GM10266 (cell line): ENCODE measurements around the gene SART3.
A peak's percentile ranks its signal among the peaks of the same experiment; 100 is the strongest.

Source experiments
- DNase-seq: peaks from one replicate; pipeline ENCODE4 v3.0.0; 2012; ENCODE audit errors: extremely low spot score
- TF ChIP-seq, protein P1 (sequence below): IDR thresholded peaks from 2 replicates; pipeline ENCODE4 v1.5.1; 2012; ENCODE audit warnings: mild to moderate bottlenecking, low read depth; ENCODE audit not compliant: control insufficient read depth, insufficient read depth; ENCODE audit errors: missing control alignments

SART3 gene

DNA sequence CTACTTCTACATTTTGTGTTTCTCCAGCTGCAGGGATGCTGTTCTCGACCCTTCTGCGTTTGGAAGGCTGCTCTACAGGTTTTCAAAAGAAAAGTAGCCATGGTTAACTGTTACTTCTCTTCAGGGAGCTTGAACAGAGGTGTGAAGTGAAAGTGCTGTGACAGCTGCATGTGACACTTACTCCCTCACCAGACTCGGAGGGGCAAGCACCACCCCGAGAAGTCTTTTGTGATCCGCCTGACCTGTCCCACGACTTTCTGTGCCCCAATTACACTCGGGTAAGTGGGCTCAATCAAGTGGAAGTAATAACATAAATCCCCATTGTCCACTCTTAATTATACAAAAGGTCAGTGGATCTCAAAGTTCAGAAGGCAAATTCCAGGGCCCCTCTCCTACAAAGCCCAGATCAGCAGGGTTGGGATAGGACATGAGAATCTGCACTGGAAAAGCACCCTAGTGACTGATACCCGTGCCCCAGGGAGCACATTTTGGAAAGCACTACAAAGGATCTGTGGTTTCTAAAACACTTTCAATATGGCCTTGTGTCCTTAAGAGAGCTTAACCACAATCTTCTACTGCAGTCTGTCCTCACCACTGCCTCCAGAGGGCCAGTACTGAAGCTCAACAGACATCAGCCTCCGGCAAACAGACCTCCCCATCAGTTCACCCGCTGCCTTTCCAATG is 34.3 kb downstream of the SART3 start:
- DNase-seq = no peak
- TF ChIP-seq, protein P1, sequence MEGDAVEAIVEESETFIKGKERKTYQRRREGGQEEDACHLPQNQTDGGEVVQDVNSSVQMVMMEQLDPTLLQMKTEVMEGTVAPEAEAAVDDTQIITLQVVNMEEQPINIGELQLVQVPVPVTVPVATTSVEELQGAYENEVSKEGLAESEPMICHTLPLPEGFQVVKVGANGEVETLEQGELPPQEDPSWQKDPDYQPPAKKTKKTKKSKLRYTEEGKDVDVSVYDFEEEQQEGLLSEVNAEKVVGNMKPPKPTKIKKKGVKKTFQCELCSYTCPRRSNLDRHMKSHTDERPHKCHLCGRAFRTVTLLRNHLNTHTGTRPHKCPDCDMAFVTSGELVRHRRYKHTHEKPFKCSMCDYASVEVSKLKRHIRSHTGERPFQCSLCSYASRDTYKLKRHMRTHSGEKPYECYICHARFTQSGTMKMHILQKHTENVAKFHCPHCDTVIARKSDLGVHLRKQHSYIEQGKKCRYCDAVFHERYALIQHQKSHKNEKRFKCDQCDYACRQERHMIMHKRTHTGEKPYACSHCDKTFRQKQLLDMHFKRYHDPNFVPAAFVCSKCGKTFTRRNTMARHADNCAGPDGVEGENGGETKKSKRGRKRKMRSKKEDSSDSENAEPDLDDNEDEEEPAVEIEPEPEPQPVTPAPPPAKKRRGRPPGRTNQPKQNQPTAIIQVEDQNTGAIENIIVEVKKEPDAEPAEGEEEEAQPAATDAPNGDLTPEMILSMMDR = no peak

DNA sequence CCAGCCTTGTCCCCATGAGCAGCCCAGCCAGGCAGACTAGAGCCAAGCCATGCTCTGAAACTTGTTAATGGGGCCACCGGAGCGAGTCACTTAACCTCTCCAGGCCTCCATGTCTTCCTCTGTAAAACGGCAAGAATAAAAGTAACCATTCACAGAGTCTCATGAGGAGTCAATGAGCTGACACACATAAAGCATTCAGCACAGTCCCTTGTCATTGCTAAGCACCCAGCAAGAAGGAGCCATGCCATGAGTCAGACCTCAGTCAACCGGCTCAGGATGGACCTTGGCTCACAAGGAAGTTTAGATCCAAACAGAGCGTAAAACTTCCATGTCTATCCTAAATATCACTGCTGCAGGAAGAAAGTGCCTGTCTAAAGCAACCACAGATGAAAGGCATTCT is 35.3 kb downstream of the SART3 start:
- DNase-seq = no peak
- TF ChIP-seq, protein P1 = no peak

DNA sequence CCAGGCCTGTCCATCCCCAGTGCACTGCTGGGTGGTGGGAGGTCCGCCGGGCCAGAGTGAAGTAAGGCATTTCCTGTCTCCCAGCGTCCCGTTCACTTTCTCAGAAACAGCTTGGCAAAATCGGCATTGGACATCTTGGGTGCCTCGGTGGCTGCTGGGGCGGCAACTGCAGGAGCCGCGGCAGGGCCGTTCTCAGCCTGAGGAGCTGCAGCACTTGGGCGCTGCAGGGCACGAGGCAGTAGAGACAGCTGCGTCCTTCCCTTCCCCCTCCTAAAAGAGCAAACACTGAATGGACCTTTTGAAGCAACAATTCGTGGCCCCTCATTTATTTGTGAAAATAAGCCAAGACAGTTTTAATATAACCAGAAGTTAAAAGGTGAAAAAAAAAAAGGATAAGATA is 37.6 kb downstream of the SART3 start:
- TF ChIP-seq, protein P1 = no peak
- no peak for DNase-seq

DNA sequence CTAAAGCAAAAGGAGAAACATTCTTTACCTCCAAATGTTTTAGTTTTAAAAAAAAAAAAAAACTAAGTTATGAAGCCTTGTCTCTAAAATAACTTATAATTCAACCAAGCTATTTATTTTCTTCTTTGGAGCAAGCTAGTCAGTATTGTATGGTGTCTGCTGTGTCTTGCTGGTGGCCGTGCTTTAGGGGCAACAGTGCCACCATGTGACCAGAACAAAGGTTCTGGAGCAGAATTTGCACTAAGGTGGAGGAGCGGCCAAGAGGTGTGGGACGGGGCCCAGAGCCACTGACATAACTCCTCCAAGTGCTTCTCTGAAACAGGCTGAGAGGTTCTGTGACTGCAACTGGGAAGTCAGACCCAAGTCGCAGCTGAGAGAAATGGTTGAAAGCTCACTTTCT is 41.4 kb downstream of the SART3 start:
- TF ChIP-seq, protein P1 = peak; percentile 37
- DNase-seq = no peak

DNA sequence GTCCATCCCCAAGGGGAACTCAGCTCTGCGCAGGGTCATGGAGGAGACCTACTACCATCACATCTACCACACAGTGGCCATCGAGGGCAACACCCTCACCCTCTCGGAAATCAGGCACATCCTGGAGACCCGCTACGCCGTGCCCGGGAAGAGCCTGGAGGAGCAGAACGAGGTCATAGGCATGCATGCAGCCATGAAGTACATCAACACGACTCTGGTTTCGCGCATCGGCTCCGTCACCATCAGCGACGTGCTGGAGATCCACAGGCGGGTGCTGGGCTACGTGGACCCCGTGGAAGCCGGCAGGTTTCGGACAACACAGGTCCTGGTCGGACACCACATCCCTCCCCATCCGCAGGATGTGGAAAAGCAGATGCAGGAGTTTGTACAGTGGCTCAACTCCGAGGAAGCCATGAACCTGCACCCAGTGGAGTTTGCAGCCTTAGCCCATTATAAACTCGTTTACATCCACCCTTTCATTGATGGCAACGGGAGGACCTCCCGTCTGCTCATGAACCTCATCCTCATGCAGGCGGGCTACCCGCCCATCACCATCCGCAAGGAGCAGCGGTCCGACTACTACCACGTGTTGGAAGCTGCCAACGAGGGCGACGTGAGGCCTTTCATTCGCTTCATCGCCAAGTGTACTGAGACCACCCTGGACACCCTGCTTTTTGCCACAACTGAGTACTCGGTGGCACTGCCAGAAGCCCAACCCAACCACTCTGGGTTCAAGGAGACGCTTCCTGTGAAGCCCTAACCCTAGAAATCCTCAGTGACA is 42.1 kb downstream of the SART3 start:
- TF ChIP-seq, protein P1 = no peak
- no peak for DNase-seq

DNA sequence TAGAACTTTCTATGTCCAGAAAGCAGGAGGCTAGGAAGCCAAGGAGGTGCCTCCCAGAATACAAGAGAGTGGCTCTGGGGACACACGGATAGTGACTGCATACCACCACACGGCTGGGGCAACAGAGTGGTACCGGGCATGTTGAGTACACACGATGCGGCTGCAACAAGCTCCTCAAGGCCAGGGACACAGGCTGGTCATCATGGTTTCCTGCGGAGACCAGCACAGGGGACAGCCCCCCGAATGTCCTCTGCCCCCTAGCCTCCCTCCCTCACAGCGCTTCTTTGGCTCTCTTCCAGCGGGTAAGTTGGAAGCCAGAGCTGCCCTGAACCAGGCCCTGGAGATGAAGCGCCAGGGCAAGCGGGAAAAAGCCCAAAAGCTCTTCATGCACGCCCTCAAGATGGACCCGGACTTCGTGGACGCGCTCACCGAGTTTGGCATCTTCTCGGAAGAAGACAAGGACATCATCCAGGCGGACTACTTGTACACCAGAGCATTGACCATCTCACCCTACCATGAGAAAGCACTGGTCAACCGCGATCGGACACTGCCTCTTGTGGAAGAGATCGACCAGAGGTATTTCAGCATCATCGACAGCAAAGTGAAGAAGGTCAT is 42.8 kb downstream of the SART3 start:
- DNase-seq = no peak
- TF ChIP-seq, protein P1 = no peak
